ENCODE measurements around the gene ZHX3. TPM values are rescaled to one million over a fixed set of nuclear protein-coding genes. Genes with fewer than 3 reads are reported as not detected.
A peak's percentile ranks its signal among the peaks of the same experiment; 100 is the strongest.

The ZHX3 gene
- total and polyA plus RNA-seq, 9 of the 15 experiments (the other 6 are each of a cell fraction or from before 2014, with no cell fraction given): 0.80 to 14.6 (median 4.9) TPM

DNA sequence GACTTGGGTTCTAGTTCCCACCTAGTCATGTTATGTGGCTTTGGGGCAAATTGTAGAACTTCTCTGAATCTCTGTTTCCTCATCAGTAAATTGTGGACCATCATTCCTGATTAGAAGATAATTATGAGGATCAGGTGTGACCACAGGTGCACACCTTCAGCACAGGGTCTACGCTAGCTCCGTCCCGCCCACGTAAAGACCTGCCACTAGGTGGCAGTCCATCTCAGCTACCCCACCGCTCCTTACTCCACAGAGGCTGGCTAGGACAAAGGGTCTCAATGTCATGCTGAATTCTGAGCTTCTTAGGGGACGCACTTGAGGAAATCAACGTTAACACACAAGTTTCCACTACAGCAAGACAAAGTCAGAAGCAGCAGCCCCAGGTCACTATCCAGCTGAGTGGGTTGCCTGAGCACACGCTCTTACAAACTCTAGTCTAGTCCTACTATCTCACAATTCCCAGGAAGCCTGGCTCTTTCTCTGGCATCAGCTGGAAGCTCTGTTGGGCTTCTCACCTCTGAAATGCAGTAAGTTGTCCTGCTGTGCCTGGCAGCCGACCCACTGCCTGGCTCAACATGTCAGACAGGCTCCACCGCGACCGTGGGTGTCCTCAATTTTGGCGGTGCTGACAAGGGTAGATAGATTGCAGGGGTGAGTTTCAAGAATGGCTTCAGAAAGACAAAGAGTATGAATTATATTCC, 182.2 kb downstream of the ZHX3 start:
- ChIA-PET POLR2A (interaction anchor here (0.6 to 1.7 kb wide), 4 partner anchors 14 to 914 kb away, joined by 3 to 7 read pairs (median 3); no protein-coding TSS in a partner anchor), CTCF (ENCODE audit: low intra/inter-chr PET ratio) (interaction anchor here (0.6 kb wide), 1 partner anchor 97 kb away, joined by 3 read pairs; no protein-coding TSS in a partner anchor)
- Histone ChIP-seq H3K27me3 (ENCODE audit: control insufficient read depth in 2 of 2, insufficient read depth in 2 of 2, low read length in 2 of 2) (no peaks in the 10 kb centered on the region), H3K9me3 (replicated peaks; ENCODE audit: control insufficient read depth, insufficient read depth, low read depth, low read length) (no peaks in the 10 kb centered on the region), H3K36me3 (ENCODE audit: control insufficient read depth, insufficient read depth, low read length) (peaks cover 7% of the 10 kb centered on the region; the same call in 1 of the 3 replicates), H3K4me2 (ENCODE audit: insufficient read depth, low read length) (no peak overlapping the region), H3K9ac (ENCODE audit: insufficient read depth in 1 of 2, low read depth in 2 of 2, low read length in 2 of 2) (no peak overlapping the region), H3K4me3 (no peak overlapping the region), H2AFZ (ENCODE audit: low read depth, low read length) (peak overlapping the region; percentile 50; the same call in 1 of the 2 replicates), H3K9me1 (ENCODE audit: control insufficient read depth, insufficient read depth, low read length) (no peaks in the 10 kb centered on the region), H3K79me2 (ENCODE audit: control insufficient read depth, insufficient read depth, low read length) (peaks cover 28% of the 10 kb centered on the region), H4K20me1 (replicated peaks; ENCODE audit: control insufficient read depth, insufficient read depth, low read length) (no peaks in the 10 kb centered on the region; the same call in 1 of the 2 replicates), H3K4me1 (replicated peaks in 1 of 2; ENCODE audit: control insufficient read depth in 2 of 2, insufficient read depth in 2 of 2, low read length in 2 of 2) (peaks cover 25 to 36% of the 10 kb centered on the region in 2 experiments; a peak in 4 of 5 replicates), H3K27ac (ENCODE audit: extremely low read depth, low read depth, low read length) (no peak overlapping the region)
- BruUV-seq (replicated peaks): no TSS peak
- 43% methylated on average over 13 of the region's 13 CpGs for WGBS (ENCODE audit: insufficient coverage, low coverage, missing lambda C conversion rate)
- intact Hi-C loops (cut with micrococcal nuclease): loop anchor here (2.0 kb wide), 1 partner anchor 97 kb away; no protein-coding TSS in a partner anchor
- FAIRE-seq: peak; percentile 91
- ATAC-seq: peak; percentile 63
- DNase-seq (ENCODE audit: extremely low read depth in 1 of 4, low spot score in 3 of 4): peak; percentile 64 to 80 (median 68)
- in situ Hi-C loops (cut with MboI): no loop called here
- TF ChIP-seq, protein P1, sequence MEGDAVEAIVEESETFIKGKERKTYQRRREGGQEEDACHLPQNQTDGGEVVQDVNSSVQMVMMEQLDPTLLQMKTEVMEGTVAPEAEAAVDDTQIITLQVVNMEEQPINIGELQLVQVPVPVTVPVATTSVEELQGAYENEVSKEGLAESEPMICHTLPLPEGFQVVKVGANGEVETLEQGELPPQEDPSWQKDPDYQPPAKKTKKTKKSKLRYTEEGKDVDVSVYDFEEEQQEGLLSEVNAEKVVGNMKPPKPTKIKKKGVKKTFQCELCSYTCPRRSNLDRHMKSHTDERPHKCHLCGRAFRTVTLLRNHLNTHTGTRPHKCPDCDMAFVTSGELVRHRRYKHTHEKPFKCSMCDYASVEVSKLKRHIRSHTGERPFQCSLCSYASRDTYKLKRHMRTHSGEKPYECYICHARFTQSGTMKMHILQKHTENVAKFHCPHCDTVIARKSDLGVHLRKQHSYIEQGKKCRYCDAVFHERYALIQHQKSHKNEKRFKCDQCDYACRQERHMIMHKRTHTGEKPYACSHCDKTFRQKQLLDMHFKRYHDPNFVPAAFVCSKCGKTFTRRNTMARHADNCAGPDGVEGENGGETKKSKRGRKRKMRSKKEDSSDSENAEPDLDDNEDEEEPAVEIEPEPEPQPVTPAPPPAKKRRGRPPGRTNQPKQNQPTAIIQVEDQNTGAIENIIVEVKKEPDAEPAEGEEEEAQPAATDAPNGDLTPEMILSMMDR (IDR thresholded peaks at IDR 0.05 in 2 of 3, conservative IDR thresholded peaks at IDR 0.05 in 1 of 3; ENCODE audit: insufficient read depth in 2 of 3, low read depth in 1 of 3, low read length in 3 of 3): peak; percentile 85 to 97 (median 85)
- TF ChIP-seq, protein P2, sequence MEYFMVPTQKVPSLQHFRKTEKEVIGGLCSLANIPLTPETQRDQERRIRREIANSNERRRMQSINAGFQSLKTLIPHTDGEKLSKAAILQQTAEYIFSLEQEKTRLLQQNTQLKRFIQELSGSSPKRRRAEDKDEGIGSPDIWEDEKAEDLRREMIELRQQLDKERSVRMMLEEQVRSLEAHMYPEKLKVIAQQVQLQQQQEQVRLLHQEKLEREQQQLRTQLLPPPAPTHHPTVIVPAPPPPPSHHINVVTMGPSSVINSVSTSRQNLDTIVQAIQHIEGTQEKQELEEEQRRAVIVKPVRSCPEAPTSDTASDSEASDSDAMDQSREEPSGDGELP (CRISPR knock-in tag; IDR thresholded peaks at IDR 0.05; ENCODE audit: borderline replicate concordance): peak; percentile 36; the same call in 1 of the 2 replicates
- TF ChIP-seq FOXK1 (CRISPR knock-in tag; IDR thresholded peaks at IDR 0.05; ENCODE audit: borderline replicate concordance): no peak
- peak; percentile 46; the same call in 1 of the 2 replicates for TF ChIP-seq CC2D1A (IDR thresholded peaks at IDR 0.05)
- TF ChIP-seq, protein P3, sequence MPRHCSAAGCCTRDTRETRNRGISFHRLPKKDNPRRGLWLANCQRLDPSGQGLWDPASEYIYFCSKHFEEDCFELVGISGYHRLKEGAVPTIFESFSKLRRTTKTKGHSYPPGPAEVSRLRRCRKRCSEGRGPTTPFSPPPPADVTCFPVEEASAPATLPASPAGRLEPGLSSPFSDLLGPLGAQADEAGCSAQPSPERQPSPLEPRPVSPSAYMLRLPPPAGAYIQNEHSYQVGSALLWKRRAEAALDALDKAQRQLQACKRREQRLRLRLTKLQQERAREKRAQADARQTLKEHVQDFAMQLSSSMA (CRISPR knock-in tag; IDR thresholded peaks at IDR 0.05): no peak
- TF ChIP-seq SIN3A (IDR thresholded peaks at IDR 0.05; ENCODE audit: borderline replicate concordance in 2 of 2, control insufficient read depth in 1 of 2, low read depth in 2 of 2, low read length in 2 of 2): no peak
- no peak for TF ChIP-seq JUN (IDR thresholded peaks at IDR 0.05; ENCODE audit: borderline replicate concordance, low read depth, low read length)
- TF ChIP-seq JUN (CRISPR knock-in tag; IDR thresholded peaks at IDR 0.05; ENCODE audit: borderline replicate concordance): no peak
- TF ChIP-seq, protein P4, sequence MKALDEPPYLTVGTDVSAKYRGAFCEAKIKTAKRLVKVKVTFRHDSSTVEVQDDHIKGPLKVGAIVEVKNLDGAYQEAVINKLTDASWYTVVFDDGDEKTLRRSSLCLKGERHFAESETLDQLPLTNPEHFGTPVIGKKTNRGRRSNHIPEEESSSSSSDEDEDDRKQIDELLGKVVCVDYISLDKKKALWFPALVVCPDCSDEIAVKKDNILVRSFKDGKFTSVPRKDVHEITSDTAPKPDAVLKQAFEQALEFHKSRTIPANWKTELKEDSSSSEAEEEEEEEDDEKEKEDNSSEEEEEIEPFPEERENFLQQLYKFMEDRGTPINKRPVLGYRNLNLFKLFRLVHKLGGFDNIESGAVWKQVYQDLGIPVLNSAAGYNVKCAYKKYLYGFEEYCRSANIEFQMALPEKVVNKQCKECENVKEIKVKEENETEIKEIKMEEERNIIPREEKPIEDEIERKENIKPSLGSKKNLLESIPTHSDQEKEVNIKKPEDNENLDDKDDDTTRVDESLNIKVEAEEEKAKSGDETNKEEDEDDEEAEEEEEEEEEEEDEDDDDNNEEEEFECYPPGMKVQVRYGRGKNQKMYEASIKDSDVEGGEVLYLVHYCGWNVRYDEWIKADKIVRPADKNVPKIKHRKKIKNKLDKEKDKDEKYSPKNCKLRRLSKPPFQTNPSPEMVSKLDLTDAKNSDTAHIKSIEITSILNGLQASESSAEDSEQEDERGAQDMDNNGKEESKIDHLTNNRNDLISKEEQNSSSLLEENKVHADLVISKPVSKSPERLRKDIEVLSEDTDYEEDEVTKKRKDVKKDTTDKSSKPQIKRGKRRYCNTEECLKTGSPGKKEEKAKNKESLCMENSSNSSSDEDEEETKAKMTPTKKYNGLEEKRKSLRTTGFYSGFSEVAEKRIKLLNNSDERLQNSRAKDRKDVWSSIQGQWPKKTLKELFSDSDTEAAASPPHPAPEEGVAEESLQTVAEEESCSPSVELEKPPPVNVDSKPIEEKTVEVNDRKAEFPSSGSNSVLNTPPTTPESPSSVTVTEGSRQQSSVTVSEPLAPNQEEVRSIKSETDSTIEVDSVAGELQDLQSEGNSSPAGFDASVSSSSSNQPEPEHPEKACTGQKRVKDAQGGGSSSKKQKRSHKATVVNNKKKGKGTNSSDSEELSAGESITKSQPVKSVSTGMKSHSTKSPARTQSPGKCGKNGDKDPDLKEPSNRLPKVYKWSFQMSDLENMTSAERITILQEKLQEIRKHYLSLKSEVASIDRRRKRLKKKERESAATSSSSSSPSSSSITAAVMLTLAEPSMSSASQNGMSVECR (CRISPR knock-in tag; IDR thresholded peaks at IDR 0.05): no peak
- no peak for TF ChIP-seq POLR3G (IDR thresholded peaks at IDR 0.05; ENCODE audit: extremely low read depth, insufficient read length, insufficient replicate concordance)
- TF ChIP-seq TARDBP (IDR thresholded peaks at IDR 0.05): no peak
- peak; percentile 43; the same call in 1 of the 2 replicates for TF ChIP-seq CBFB (CRISPR knock-in tag; IDR thresholded peaks at IDR 0.05)
